Measurements from ENCODE around the gene COX14. TPM values are rescaled to one million over a fixed set of nuclear protein-coding genes. Genes with fewer than 3 reads are reported as not detected.
"Not testable (repeated sequence)": the region's sequence is repeated elsewhere in the genome, so short reads cannot be mapped to it uniquely, and the experiment has no call there.

The COX14 gene
- 80.5 TPM for total RNA-seq

DNA sequence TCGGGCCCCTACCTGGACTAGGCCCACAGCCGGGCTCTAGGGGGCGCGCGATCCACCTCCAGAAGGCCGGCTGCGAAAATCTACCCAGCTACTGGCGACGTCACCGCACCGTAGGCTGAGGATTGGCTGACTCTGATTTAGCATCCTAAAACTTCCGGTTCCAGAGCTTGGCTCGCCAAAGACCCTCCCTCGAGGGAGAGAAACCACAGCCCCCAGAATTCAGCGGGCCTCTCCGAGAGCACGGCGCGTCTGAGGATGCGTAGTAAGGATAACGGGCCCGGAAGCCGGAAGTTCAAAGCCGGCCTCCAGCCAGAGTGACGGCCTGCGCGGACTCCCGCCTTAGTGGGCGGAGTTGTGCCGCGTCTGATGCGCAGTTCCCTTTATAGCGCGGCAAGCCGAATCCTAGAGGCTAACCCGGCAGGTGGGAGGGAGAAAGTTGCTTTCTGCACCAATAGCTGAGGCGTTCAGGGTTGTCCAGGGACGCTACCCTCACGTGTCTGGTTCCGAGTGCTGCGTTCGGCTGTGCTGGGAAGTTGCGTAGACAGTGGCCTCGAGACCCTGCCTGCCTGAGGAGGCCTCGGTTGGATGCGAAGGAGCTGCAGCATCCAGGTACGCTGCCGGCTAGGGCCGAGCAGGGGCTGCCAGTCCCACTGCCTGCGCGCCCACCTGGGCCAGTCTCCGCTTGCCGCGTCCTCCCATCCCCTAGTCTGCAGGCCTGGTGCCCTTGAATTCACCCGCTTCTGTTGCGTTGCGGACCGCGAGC, at the start of gene COX14:
TSS of gene COX14 (plus strand) at position 544 of the 763 bp plus-strand sequence. CDS start 7,808 bp downstream, outside the sequence.
- peak; percentile 99 for DNase-seq (ENCODE audit: low spot score)

- no peak for DNase-seq (ENCODE audit: low spot score)
Observed at GRCh38 chr12:50062728-50063460, 49.1 kb upstream of the COX14 start.

- no peak for DNase-seq (ENCODE audit: low spot score)
Observed at GRCh38 chr12:50065726-50066310, 46.2 kb upstream of the COX14 start.

DNA sequence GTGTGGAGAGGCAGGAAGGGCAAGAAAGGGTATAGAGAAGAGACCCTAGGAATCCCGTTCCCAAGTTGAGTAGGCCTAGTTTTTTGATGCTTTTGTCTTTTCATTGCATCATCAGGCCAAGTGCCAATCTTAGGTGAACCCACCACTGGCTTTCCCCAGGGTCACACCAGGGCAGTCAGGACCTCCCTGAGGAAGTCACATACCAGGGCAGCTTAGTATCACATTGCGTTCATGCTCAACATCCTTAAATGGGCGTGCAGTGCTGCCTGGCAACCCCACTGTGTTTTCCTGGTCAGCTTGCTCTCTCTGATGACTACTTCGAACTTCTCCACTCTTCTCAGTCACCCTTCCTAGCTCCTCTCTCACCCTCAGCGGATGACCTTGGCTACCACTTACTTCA, 45.6 kb upstream of the COX14 start:
- no peak for DNase-seq (ENCODE audit: low spot score)

- no peak for DNase-seq (ENCODE audit: low spot score)
Observed at GRCh38 chr12:50069069-50069468, 43.0 kb upstream of the COX14 start.

DNA sequence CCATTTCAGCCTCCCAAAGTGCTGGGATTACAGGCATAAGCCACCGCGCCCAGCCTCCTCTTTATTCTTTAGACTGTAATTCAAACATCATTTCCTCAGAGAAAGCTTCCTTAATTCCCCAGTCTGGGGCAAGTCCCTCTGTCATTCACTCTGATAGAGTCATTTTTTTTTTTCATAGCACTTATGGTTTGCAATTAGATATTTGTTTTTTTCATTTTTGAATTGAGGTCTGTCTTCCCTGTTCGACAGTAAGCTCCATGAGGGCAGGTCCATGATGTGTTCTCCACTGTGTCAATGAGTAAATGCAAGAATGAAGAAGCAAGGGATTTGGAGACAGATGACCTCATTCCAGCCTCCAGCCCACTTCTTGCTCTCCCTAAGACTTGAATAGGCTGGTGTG, 42.5 kb upstream of the COX14 start:
- DNase-seq (ENCODE audit: low spot score): no peak

GRCh38 chr12:50070314-50071060, 41.5 kb upstream of the COX14 start:
- DNase-seq (ENCODE audit: low spot score): peak; percentile 81

- DNase-seq (ENCODE audit: low spot score): no peak
Observed at GRCh38 chr12:50072198-50072907, 39.7 kb upstream of the COX14 start.

DNA sequence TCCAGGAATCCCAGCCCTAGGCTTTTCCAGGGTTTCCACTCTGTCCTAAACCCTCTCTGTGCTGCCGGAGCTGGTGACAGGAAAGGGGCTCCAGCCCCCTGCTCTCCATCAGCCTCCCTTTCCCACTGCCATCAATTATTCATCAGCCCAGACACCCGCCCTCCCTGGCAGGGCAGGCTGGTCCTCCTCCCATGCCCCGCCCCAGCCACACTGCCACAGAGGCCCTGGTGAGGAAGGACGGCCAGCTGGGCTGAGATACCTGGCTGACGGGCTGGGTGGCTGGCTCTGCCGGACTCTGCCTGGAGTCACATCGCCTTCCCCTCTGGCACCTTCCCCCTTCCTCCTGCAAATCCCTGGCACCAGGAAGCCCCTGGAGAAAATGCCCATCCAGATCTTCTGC, 38.8 kb upstream of the COX14 start:
- no peak for DNase-seq (ENCODE audit: low spot score)

DNA sequence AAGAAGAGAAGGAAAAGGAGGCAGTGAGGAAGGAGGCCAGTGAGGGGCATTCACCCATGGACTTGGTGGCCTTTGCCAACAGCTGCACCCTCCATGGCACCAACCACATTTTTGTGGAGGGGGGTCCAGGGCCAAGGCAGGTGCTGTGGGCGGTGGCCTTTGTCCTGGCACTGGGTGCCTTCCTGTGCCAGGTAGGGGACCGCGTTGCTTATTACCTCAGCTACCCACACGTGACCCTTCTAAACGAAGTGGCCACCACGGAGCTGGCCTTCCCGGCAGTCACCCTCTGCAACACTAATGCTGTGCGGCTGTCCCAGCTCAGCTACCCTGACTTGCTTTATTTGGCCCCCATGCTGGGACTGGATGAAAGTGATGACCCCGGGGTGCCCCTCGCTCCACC, 38.3 kb upstream of the COX14 start:
- no peak for DNase-seq (ENCODE audit: low spot score)

DNA sequence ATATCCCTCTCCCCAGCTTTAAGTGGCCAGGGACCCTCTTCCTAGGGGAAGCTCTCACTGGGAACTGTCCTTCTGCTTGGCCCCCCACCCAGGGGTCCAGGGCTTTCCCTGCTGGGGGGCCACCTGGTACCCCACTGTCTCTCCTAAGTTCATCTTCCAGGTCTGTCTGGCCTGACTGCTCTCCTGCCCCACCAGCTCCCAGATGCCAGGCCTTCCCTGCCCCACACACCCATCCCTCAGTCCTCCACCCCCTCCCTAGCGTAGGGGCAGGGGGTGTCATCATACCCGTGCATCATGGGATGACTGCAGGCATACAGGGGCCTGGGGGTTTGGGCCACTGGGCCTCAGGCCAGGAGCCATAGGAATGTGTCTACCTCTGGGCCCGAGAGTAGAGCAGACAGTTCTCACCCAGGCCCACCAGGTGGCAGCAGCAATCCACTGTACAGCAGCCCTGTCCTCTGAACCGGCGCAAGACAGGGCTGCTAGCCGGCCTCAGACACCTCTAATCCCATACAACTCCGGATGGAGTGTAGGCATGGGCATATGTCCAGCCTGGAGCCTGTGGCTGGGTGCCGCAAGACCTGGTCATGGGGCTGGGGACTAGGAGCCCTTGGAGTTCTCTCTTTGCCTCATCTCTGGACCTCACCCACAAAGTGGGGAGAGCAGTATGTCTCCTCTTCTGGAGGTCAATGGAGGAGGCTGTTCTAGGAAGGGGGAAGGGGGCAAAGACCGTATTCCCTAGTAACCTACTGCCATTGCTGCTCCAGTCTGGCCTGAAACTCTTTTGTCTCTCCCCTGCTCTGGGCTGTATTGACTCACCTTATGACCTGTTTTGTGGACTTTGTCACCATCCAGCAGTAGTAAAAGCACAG, 36.9 kb upstream of the COX14 start:
- peak; percentile 86 for DNase-seq (ENCODE audit: low spot score)

DNA sequence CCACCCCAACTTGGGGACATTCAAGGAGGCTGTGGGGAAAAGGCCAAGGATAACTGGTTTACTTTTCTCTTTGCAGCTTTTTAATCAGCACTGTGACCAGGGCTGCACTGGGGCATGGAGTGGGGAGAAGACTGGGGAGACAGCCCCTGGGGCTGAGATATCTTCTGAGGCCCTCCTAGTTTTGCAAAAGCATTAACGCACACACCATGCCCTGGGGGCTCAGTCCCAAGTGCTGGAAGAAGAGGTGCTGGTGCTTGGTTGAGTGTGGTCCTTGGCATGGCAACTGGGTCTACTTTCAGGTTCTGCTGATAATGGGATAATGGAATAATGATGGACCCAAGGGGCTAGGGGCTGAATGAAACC, 36.2 kb upstream of the COX14 start:
- DNase-seq (ENCODE audit: low spot score): no peak

DNA sequence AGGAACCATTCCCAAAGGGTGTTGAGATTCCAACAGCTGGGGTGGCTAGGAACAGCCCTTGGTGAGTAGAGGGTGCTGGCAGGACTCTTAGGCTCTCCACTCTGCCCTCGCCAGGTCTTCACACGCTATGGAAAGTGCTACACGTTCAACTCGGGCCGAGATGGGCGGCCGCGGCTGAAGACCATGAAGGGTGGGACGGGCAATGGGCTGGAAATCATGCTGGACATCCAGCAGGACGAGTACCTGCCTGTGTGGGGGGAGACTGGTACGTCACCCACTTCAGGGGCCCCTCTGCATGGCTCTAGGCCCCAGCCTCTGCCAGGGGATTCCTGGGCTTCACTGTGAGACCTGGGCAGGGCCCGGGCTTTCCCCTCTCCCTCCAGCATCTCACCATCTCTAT, 34.9 kb upstream of the COX14 start:
- DNase-seq (ENCODE audit: low spot score): no peak

DNA sequence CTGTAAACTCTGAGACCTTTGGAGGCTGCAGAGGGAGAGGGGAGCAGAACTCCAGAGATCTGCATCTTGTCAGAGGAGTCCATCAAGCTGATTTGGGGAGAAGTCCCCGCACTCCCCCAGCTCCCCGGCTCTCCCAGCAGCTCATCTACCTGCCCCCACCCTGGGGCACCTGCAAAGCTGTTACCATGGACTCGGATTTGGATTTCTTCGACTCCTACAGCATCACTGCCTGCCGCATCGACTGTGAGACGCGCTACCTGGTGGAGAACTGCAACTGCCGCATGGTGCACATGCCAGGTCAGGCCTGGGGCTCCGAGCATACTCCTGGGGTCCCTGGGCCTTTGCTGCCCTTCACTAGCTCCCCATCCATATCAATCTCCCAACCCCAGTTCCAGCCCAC, 33.8 kb upstream of the COX14 start:
- DNase-seq (ENCODE audit: low spot score): no peak

- no peak for DNase-seq (ENCODE audit: low spot score)
Observed at GRCh38 chr12:50079771-50080170, 32.3 kb upstream of the COX14 start.

DNA sequence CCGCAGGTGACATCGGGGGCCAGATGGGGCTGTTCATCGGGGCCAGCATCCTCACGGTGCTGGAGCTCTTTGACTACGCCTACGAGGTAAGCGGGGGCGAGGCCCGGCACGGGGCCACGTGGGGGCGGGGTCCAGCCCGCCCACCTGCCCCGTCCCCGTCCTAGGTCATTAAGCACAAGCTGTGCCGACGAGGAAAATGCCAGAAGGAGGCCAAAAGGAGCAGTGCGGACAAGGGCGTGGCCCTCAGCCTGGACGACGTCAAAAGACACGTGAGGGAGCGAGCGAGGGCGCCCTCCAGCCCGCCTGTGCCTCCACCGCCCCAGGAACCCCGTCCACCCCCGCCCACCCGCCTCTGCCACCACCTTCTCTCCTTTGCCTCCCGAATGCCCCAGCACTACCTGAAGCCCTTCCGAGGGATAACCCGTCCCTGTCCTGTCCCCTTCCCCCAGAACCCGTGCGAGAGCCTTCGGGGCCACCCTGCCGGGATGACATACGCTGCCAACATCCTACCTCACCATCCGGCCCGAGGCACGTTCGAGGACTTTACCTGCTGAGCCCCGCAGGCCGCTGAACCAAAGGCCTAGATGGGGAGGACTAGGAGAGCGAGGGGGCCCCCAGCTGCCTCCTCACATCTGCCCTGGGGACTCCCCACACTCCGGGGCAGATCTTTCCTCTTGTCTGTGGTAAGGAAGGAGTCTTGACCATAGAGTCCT, 30.8 kb upstream of the COX14 start:
- DNase-seq (ENCODE audit: low spot score): no peak

GRCh38 chr12:50082644-50083043, 29.4 kb upstream of the COX14 start:
- DNase-seq (ENCODE audit: low spot score): peak; percentile 54

DNA sequence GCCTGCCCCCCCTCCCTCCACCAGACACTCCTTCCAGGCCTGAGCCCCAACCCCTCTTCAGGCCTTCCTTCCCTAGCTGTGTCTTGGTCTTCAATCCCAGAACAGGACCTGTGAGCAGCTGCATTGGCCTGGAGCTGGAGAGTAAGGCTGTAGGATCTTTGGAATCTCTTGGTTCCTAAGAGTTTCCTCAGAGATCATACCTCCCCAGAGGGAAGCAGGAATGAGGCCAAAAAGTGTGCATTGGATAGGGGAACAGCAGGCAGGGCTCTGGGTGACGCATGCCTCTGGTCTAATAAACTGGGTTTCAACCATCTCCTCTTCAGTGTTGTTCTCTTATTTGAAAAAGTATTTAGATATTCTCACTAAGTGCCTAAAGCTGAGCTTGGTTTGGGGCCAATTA, 28.7 kb upstream of the COX14 start:
- DNase-seq (ENCODE audit: low spot score): no peak

- DNase-seq (ENCODE audit: low spot score): not testable (repeated sequence)
Observed at GRCh38 chr12:50084409-50084774, 27.6 kb upstream of the COX14 start.
